Cortex of kidney (tissue), 1 donor: ENCODE data around the gene HIF3A.
"Not testable (repeated sequence)": the region's sequence is repeated elsewhere in the genome, so short reads cannot be mapped to it uniquely, and the experiment has no call there.

Experiments used
- DNase-seq: peaks from one replicate; lab custom pipeline; 2025; lab: John Stamatoyannopoulos, UW

HIF3A gene

DNA sequence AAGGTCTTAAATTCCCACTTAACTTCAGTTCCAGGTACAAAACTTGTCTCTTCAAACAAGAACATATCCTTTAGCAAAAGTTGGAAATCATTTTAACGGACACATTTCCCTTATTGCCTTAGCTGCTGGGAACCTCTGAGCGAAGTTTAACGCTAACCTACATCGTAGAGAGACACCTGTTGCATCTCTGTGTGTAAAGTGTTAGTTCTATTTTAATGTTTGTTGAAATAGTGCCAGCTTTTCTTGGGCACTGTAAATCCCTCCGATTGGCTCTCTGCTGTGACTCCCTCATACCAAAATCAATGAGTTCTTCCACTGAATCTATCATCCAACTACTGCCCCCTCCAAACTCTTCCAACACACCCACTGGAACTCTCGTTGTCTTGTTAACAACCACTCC is 2.3 kb upstream of the HIF3A start:
- no peak for DNase-seq

DNA sequence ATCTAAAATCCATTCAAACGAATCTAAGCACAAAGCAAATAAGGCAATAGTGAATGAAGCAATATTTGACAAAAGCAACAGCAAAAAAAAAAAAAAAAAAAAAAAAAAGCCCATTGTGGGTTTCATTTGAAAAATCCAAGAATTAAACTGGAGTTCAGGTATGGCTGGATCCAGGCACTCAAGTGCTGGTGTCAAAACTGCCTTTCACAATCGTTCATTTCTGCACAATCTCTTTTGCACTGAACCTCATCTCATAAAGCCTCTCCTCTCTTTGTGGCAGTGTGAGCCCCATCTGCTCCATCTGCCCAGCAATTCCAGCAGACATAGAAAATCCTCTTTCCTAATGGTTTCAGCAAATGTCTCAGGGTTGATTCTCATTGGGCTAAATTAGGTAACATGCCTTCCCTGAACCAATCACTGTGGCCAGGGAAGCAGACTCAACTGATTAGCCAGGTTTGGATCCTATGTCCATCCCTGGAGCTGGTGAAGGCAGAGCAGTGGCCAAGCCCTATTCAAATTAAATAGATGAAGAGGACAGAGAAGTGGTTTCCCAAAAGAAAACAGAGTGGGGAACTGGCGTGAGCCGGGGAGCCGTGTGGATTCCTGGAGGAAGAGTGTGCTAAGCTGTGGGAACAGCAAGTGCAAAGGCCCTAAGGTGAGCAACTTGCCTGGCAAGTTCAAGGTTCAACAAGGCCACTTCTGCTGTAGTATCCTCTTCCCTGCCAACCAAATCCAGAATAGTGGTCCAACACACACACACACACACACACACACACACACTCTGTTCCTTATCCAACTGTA is 1.2 kb upstream of the HIF3A start:
- DNase-seq, result no peak

DNA sequence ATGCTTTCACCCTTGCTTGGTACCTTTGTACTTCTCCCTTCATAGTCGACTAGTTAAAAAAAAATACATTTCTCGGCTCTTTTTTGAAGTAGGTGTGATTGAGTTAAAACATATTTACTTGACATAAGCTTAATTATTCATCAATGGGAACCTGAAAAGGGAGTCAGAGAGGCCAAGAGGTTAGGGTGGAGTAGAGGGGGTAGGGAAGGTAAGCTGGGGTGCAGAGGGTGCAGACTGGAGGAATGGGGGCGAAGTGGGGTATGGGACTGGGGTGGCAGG is 701 bp upstream of the HIF3A start:
- DNase-seq, result no peak

DNA sequence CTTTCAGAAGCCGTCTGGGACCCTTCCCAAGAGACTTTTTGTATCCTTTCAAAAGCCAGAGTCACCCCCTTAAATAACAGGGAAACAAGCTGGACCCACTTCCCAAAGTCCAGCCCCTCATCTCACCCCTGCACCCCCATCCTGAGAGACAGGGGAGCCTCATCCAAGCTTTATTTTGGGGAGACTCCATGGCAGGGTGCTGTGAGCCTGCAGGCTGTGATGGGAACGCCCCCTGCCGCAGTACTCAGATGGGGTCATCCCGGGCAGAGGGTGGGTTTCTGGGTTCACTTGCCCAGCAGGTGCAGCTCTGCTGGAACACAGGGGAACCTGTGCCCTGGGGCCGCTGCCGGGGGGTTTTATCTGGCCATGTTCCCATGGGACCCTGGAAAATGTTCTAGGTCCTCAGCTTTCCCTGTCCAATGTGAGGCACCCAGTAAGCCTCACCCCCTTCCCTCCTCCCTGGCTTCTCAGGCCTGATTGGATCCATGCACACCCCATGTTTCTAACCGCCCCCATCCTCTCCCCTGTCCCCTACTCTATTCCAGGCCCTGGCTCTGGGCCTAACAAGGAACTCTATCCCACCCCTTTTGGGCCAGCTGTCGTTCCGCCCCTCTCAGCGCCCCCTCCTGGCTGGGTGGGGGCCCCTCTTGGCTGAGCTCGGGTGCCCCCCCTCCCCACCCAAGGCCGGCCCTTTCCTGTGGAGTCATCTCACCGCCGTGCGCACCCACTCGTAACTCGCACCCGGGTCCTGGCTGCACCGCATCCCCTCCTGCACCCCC is 1.0 kb downstream of the HIF3A start:
- DNase-seq, result no peak

DNA sequence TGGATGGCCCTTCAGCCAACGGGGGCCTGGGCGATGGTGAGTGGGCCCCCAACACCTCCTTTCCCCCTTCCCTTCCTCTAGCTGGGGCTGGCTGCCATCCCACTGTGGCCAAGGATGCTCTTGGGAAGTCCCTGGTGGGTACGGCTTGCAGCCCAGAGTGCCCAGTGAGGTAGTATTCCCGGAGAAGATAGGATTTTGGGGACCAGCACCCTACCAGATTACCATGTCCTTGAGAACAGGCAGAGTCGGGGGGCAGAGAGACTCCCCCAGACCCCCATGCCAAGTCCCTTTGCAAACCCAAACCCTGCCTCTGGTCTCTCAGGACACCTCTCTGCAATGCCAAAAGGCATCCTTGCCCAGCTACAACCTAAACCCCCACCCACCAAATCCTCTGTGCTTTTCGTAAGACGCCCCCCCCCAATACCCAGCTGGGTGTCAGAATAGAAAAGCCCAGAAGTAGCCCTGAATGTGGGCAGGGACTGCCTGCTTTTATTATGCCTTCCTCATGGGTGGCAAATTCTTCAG is 1.7 kb downstream of the HIF3A start:
- no peak for DNase-seq

DNA sequence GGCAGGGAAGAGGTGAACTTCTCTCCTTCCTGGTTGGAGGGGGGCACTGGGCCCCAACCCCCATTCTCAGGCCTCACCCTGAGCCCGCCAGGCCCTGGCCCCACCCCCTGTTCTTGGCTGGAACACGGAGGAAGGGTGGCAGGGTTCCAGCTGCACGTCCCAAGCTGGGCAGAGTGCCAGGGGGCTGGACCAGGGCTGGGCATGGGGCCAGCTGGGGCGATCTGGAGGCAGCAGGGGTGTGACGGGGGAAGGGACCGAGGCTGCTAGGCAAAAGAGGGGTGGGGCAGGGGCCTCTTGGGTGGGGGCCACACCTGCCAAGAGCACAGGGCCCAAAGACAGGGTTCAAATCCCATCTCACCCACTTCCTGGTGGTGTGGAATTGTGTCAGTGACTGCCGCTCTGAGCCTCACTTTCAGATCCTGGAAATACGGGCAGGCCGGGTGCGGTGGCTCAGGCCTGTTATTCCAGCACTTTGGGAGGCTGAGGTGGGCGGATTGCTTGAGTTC is 2.2 kb downstream of the HIF3A start:
- DNase-seq, result no peak

DNA sequence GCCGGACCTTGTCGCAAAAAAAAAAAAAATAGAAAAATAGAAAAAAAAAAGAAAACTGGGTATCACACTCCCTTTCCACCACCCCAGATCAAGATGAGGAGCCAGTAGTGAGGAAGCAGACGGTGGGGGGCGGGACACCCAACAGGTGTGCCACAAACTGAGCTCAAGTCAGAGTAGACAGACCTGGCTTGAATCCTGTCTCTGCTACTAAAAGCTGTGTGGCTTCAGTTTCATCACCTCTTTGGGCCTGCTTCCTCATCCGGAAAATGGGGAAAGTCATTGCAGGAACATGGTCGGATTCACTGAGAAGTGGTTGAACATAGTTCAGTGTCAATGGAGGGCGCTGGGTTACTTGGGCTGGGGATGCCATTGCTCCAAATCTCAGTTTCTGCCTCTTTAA is 2.9 kb downstream of the HIF3A start:
- no peak for DNase-seq

DNA sequence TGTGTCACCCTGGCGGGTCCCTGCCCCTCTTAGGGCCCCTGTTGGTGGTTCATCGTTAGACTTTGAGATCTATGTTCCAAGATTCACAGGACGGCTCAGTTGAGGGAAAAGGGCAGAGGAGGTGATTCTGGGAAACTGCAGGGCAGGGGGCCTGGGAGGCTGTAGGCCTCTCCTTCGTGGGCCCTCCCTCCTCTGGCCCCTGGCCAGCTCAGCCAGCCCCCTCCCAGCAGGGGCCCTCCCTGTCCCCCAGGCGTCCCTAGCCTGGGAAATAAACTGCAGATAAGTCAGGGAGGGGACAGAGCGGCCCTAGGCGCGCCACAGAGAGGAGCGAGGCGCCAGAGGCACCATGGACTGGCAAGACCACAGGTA is 6.5 kb downstream of the HIF3A start:
- no peak for DNase-seq

DNA sequence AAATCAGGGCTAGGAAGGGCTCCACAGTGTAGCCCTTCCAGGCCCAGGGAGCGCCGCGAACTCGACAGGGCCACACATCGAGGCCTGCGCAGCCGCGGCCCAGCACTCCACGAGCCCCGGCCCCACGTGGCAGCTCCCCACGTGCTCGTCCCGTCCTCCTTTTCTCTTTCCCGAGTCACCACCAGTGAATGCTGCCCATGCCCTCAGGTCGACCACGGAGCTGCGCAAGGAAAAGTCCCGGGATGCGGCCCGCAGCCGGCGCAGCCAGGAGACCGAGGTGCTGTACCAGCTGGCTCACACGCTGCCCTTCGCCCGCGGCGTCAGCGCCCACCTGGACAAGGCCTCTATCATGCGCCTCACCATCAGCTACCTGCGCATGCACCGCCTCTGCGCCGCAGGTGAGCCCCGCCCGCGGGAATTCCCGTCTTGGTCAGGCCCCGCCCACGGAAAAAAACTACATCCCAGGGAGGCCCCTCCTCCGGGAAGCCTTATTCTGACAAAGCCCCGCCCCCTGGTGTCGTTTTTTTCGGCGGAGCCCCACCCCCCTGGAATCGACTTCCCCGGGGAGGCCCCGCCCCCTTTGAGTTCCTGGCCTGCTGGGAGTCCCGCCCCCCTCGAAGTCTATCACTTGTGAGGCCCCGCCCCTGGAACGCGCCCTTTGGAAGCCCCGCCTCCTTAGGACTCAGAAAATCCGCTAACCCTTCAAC is 7.0 kb downstream of the HIF3A start:
- DNase-seq, result no peak

DNA sequence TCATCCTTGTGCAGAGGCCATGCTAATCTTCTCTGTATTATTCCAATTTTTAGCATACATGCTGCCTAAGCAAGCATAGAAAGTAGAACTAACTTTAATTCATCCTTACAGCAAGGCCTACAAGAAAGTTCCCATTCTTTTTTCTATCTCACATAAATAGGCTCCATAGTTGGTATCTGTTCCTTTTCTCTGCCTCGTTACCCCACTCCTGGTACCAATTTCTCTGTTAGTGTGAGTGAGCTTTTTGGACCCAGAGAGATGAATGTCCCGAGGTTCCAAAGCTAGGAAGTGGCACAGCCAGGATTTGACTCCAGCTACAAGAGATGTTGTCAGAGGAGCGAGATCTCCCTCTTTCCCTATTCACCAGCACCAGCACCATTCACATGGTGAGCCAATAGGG is 9.7 kb downstream of the HIF3A start:
- DNase-seq, result no peak

DNA sequence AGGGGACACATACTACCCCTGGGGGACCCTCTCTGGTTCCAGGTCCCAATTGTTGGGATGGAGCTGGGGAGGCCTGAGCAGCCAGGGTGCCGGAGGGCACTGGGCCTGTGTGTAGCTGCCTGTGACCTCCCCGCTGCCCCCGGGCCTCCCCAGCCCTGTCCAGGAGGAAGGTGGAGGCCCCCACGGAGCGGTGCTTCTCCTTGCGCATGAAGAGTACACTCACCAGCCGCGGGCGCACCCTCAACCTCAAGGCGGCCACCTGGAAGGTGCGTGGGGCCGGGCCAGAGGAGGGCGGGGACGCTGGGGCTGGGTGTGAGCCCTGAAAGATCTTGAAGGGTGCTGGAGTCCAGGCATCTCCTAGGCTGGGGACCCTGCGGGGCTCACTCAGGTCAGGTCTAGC is 11.7 kb downstream of the HIF3A start:
- DNase-seq, result no peak

DNA sequence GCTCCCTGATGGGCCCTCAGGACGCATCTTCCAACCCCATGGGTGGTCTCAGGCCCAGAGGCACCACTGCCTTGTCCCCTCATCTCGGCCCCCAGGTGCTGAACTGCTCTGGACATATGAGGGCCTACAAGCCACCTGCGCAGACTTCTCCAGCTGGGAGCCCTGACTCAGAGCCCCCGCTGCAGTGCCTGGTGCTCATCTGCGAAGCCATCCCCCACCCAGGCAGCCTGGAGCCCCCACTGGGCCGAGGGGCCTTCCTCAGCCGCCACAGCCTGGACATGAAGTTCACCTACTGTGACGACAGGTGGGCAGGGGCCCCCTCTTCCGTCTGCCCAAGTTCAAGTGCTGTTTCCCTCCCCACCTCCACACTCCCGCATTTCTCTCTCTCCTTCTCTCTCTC is 12.2 kb downstream of the HIF3A start:
- no peak for DNase-seq

DNA sequence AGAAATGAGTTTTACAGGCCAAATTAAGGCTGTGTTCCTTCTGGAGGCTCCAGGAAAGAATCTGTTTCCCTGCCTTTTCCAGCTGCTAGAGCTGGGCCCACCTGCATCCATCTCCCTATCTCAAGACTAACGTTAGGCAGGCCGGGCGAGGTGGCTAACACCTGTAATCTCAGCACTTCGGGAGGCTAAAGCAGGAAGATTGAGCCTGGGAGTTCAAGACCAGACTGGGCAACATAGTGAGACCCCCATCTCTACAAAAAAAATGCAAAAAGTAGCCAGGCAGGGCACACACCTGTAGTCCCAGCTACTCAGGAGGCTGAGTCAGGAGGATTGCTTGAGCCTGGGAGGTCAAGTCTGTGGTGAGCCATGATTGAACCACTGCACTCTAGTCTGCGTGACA is 14.6 kb downstream of the HIF3A start:
- DNase-seq, result no peak

DNA sequence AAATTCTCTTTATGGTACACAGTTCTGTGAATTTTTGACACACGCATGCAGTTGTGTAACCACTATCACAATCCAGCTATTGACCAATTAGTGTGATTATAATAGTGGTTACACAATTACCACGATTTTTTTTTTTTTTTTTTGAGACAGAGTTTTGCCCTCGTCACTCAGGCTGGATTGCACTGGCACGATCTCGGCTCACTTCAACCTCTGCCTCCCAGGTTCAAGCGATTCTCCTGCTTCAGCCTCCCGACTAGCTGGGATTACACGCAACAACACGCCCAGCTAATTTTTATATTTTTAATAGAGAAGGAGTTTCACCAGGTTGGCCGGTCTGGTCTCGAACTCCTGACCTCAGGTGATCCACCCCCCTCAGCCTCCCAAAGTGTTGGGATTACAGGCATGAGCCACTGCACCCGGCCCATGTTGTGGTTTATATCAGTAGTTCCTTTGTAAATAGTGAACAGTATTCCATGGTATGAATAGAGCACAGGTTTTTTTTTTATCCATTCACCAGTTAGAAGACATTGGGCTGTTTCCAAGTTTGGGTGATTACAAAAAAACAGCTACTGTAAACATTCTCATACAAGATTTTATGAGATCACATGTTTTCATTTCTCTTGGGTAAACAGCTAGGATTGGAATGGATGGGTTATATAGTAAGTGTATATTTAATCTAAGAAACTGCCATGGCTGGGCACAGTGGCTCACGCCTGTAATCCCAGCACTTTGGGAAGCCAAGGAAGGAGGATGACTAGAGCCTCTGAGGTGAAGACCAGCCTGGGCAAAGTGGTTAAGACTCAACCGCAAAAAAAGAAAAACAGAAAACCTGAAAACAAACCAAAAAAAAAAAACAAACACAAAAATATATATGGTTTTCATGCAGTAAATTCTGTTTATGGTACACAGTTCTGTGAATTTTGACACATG is 17.0 kb downstream of the HIF3A start:
- DNase-seq, result not testable (repeated sequence)

DNA sequence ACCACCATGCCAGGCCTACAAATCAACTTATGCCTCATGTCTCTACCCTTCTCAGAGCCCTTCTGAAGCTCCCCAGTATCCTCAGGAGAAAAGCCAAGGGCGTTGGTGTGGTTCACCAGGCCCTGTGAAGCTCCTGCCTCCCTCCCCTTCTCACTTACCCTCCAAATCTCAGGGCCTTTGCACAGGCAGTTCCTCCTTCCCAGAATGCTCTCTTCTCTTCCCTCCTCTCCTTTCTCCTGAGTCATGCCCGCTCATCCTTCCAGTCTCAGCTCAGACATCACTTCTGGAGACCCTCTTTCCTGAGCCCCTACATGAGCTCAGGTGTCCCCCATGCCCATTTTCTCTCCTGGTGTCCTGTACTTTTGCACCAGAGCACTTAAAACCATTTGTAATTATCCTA is 20.5 kb downstream of the HIF3A start:
- DNase-seq, result no peak

DNA sequence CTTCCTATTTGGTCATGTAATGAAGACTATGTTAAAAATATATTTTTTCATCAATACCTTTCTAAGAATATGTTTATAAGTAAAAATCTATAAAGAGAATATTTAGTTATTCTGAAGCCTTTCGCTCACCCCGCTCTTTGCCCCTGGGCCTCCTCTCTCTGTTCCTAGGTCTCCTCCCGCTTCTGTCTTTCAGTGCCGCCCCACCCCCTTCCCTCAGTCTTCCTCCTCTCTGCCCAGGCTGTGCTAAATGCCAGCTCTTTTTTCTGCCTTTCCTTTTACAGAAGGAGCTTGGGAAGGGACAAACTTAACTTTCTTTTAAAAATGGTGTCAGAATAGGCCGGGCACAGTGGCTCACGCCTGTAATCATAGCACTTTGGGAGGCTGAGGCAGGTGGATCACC is 22.8 kb downstream of the HIF3A start:
- DNase-seq, result no peak

DNA sequence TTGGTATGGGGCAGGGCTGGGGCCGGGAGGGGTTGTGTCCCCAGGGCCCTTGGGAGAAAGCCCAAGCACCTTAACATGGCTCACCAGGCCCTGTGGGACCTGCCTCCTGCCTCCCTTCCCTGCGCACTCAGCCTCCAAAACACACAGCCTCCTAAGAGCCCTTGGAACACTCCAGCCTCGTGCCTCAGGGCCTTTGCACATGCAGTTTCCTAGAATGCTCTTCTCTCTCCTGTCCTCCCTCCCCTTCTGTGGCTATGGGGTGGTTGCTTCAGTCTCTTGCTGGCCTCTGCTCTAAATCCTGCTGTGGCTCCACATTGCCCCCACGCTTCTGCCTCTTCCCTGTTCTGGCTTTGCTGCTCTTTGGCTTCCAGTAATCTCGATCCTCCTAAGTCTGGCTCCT is 23.7 kb downstream of the HIF3A start:
- no peak for DNase-seq

DNA sequence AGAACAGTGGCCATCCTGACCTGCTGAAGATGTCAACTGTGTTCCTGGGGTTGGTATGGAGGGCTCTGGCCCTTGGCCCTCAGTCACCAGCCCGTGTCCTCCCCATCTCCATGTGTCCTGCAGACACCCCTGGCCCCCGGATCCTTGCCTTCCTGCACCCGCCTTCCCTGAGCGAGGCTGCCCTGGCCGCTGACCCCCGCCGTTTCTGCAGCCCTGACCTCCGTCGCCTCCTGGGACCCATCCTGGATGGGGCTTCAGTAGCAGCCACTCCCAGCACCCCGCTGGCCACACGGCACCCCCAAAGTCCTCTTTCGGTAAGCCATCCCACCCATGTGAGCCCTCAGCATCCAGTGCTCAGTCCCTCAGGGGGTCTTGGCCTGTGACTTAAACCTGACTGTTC is 24.8 kb downstream of the HIF3A start:
- no peak for DNase-seq

DNA sequence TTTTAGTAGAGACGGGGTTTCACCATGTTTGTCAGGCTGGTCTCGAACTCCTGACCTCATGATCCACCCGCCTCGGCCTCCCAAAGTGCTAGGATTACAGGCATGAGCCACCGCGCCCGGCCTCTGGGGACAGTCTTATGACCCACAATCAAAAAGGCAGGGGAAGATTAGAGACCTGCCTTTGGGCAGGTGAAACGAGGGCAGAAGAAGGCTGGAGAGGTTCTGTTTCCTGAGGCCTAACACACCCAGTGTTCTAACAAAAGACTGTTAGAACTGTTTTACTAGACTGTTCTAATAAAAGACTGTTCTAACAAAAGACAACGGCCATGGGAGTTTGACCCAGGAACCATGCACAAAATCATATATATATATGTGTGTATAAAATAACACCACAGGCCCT is 26.4 kb downstream of the HIF3A start:
- not testable (repeated sequence) for DNase-seq

DNA sequence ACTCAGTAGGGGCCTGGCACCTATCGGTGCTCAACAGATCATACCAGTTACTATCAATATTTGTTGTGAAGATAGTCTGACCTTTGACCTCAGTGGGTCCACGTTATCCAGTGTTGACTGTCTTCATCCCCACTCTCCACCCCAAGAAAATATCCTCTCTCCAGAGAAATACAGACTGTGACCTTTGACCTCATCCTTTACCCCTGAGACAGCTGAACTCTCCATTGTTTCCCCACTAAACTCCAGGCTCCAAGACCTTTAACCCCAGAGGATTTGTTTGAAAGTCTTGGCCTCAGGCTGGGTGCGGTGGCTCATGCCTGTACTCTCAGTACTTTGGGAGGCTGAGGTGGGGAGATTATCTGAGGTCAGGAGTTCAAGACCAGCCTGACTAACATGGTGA is 27.4 kb downstream of the HIF3A start:
- no peak for DNase-seq

DNA sequence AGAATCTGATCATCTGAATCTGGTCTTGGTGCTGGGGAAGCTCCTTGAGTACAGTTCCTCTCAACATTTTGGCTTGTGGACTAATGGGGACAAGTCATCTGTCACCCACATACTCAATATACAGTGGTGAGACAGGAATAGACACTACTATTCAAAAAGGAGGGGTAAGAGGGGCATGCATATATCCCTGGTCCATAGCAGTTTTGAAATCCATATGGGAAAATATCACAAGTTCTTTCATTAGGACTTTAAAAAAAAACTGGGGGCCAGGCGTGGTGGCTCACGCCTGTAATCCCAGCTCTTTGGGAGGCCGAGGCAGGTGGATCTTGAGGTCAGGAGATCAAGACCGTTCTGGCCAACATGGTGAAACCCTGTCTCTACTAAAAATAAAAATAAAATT is 29.8 kb downstream of the HIF3A start:
- DNase-seq, result no peak

DNA sequence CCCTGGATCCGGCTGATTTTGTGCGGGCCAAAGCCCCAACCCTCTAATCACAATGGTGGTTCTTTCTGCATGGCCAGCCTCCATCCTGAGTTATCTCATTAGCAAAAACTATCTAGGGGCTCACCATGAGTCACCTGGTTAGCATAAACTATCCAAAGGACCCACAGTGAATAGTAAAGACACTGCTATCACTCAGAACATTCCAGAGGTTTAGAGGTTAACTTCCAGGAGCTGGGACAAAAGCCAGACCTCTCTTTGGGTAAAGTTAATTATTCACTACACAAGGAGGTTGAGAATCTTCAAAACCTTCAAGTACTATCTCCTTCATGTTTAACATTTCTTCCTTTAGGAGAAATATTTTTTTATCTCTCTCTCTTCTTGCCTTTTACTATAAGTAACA is 31.2 kb downstream of the HIF3A start:
- DNase-seq, result no peak
